Epithelial cell of esophagus (primary cell): Measurements from ENCODE around the gene CFAP74.

Experiments
- DNase-seq: peaks from one replicate; pipeline ENCODE4 v3.0.0; 2010; ENCODE audit warnings: low read depth
- H3K4me3 ChIP-seq: 2 replicates; pipeline ENCODE4 v1.5.1; 2011; ENCODE audit warnings: mild to moderate bottlenecking, low read length, control low read depth
- CTCF ChIP-seq: IDR thresholded peaks from 2 replicates; pipeline ENCODE4 v1.5.1; 2011; ENCODE audit warnings: low read depth, mild to moderate bottlenecking, low read length, control low read depth, inconsistent platforms; ENCODE audit not compliant: insufficient read depth; ENCODE audit errors: missing control alignments

CFAP74 gene

GRCh38 chr1:1898246-1898933 is 105.2 kb downstream of the CFAP74 start:
- H3K4me3 ChIP-seq: no peak overlapping the region
- no peak for TF ChIP-seq CTCF
- DNase-seq: no peak

GRCh38 chr1:1895456-1896336 is 107.9 kb downstream of the CFAP74 start:
- TF ChIP-seq CTCF: no peak
- H3K4me3 ChIP-seq: no peak overlapping the region
- DNase-seq: no peak

- no peak overlapping the region for H3K4me3 ChIP-seq
- DNase-seq: no peak
- TF ChIP-seq CTCF: no peak
Measured at GRCh38 chr1:1895060-1895418, 108.5 kb downstream of the CFAP74 start.

- DNase-seq: no peak
- TF ChIP-seq CTCF: no peak
- H3K4me3 ChIP-seq: no peak overlapping the region
Measured at GRCh38 chr1:1894354-1895059, 109.1 kb downstream of the CFAP74 start.

GRCh38 chr1:1893997-1894353 is 109.6 kb downstream of the CFAP74 start:
- DNase-seq: no peak
- H3K4me3 ChIP-seq: no peak overlapping the region
- no peak for TF ChIP-seq CTCF

- no peak for TF ChIP-seq CTCF
- DNase-seq: no peak
- no peak overlapping the region for H3K4me3 ChIP-seq
Measured at GRCh38 chr1:1893291-1893985, 110.1 kb downstream of the CFAP74 start.
